H1 (cell line): ENCODE data around the gene COL6A3. TPM values are rescaled to one million over a fixed set of nuclear protein-coding genes. Genes with fewer than 3 reads are reported as not detected.

Experiments
- CTCF ChIA-PET: fragments of 300-600 bp; sonication (Branson Sonifier 250); formaldehyde crosslinking; loops from one replicate; lab custom pipeline; 2021; ENCODE audit not compliant: partially characterized antibody; lab: Charles Lee
- POLR2A ChIA-PET: fragments of 300-600 bp; sonication (Branson Sonifier 250); formaldehyde crosslinking; loops from one replicate; lab custom pipeline; 2021; ENCODE audit warnings: inconsistent platforms; ENCODE audit not compliant: partially characterized antibody; lab: Charles Lee
- DNase-seq, 2 experiments: peaks; one replicate each; pipeline versions ENCODE4 v3.0.0 to v3.0.0-alpha.2; 2010 to 2022; ENCODE audit warnings: low spot score in 2 of 2, low read depth in 1 of 2, mixed read lengths in 1 of 2
- FAIRE-seq: peaks from 2 replicates; lab custom pipeline; 2011; peaks lifted over from hg19 to GRCh38; lab: Jason Lieb, UNC
- H2AFZ ChIP-seq: 2 replicates; pipeline ENCODE4 v1.8.1; 2012; ENCODE audit warnings: low read length, inconsistent platforms
- H2AK5ac ChIP-seq: 2 replicates; pipeline ENCODE4 v1.6.1; 2013; ENCODE audit warnings: low read depth, low read length
- H2BK120ac ChIP-seq: replicated peaks from 2 replicates; pipeline ENCODE3; 2013; ENCODE audit warnings: low read depth, low read length, inconsistent platforms
- H2BK12ac ChIP-seq: 2 replicates; pipeline ENCODE4 v1.6.1; 2013; ENCODE audit warnings: low read depth, low read length
- H2BK15ac ChIP-seq: 2 replicates; pipeline ENCODE4 v1.6.1; 2013; ENCODE audit warnings: low read length
- H2BK20ac ChIP-seq: 2 replicates; pipeline ENCODE4 v1.6.1; 2013; ENCODE audit warnings: low read length
- H2BK5ac ChIP-seq: 2 replicates; pipeline ENCODE4 v1.6.1; 2013; ENCODE audit warnings: low read depth, low read length
- H3K14ac ChIP-seq: 2 replicates; pipeline ENCODE4 v1.6.1; 2013; ENCODE audit warnings: inconsistent platforms; ENCODE audit not compliant: insufficient read length
- H3K18ac ChIP-seq: 2 replicates; pipeline ENCODE4 v1.6.1; 2013; ENCODE audit warnings: low read length; ENCODE audit errors: extremely low read depth
- H3K23ac ChIP-seq: 2 replicates; pipeline ENCODE4 v1.6.1; 2013; ENCODE audit warnings: inconsistent platforms; ENCODE audit not compliant: insufficient read length
- H3K23me2 ChIP-seq: 2 replicates; pipeline ENCODE4 v1.6.1; 2013; ENCODE audit warnings: low read depth, low read length
- H3K27ac ChIP-seq: 2 replicates; pipeline ENCODE4 v1.6.1; 2011; ENCODE audit warnings: low read depth, low read length, inconsistent platforms
- H3K27me3 ChIP-seq, 4 experiments: replicated peaks in 1 of 4; 1 replicate in 1 of 4; 2 replicates in 3 of 4; pipeline versions ENCODE4 v1.6.1 to v1.8.1; 2011 to 2013; ENCODE audit warnings: low read length in 3 of 4, mild to moderate bottlenecking in 3 of 4, inconsistent platforms in 2 of 4, mixed read lengths in 2 of 4, moderate library complexity in 1 of 4; ENCODE audit not compliant: control insufficient read depth in 3 of 4, insufficient read depth in 3 of 4; ENCODE audit errors: extremely low read depth in 1 of 4
- H3K36me3 ChIP-seq, 4 experiments: 2 replicates each; pipeline versions ENCODE4 v1.6.1 to v1.8.1; 2011 to 2013; ENCODE audit warnings: mild to moderate bottlenecking in 4 of 4, low read length in 3 of 4, moderate library complexity in 2 of 4, control low read depth in 1 of 4, inconsistent platforms in 1 of 4; ENCODE audit not compliant: insufficient read depth in 4 of 4, control insufficient read depth in 2 of 4
- H3K4ac ChIP-seq: replicated peaks from 2 replicates; pipeline ENCODE3; 2013; ENCODE audit warnings: low read length, low read depth, mixed read lengths, inconsistent platforms; ENCODE audit not compliant: insufficient read length
- H3K4me1 ChIP-seq, 4 experiments: replicated peaks in 1 of 4; 1 replicate in 1 of 4; 2 replicates in 3 of 4; pipeline versions ENCODE4 v1.6.1 to v1.8.1; 2011 to 2013; ENCODE audit warnings: low read length in 3 of 4, inconsistent platforms in 2 of 4, mixed read lengths in 1 of 4; ENCODE audit not compliant: insufficient read depth in 4 of 4, control insufficient read depth in 3 of 4
- H3K4me2 ChIP-seq, 2 experiments: 2 replicates each; pipeline versions ENCODE4 v1.6.1 to v1.8.1; 2011 to 2013; ENCODE audit warnings: low read depth in 2 of 2, low read length in 2 of 2, control low read depth in 1 of 2, inconsistent platforms in 1 of 2, mild to moderate bottlenecking in 1 of 2; ENCODE audit not compliant: insufficient read depth in 1 of 2
- H3K4me3 ChIP-seq, 4 experiments: fragments of 200-600, 300-600 bp in 1 of 4; sonication (generic), shearing (Covaris generic), sonication (Bioruptor Twin) in 1 of 4; 2 replicates each; pipeline versions ENCODE4 v1.5.1 to v1.8.1; 2011 to 2016; ENCODE audit warnings: low read length in 4 of 4, low read depth in 3 of 4, control low read depth in 2 of 4, inconsistent platforms in 2 of 4, mild to moderate bottlenecking in 2 of 4, mixed read lengths in 1 of 4, moderate library complexity in 1 of 4; ENCODE audit not compliant: insufficient read depth in 2 of 4; ENCODE audit errors: extremely low read depth in 1 of 4
- H3K56ac ChIP-seq: replicated peaks from 2 replicates; pipeline ENCODE3; 2013; ENCODE audit warnings: low read depth, mild to moderate bottlenecking, mixed read lengths, low read length, inconsistent platforms; ENCODE audit not compliant: insufficient read length
- H3K79me1 ChIP-seq: 2 replicates; pipeline ENCODE4 v1.6.1; 2013; ENCODE audit warnings: low read depth, low read length, control low read depth
- H3K79me2 ChIP-seq, 2 experiments: 2 replicates each; pipeline versions ENCODE4 v1.6.1 to v1.8.1; 2012 to 2013; ENCODE audit warnings: low read length in 2 of 2, mild to moderate bottlenecking in 2 of 2, inconsistent platforms in 1 of 2; ENCODE audit not compliant: insufficient read depth in 2 of 2, control insufficient read depth in 1 of 2
- H3K9ac ChIP-seq, 4 experiments: replicated peaks in 1 of 4; 1 replicate in 1 of 4; 2 replicates in 3 of 4; pipeline versions ENCODE4 v1.6.1 to v1.8.1; 2011 to 2013; ENCODE audit warnings: low read depth in 3 of 4, low read length in 3 of 4, control low read depth in 2 of 4, mild to moderate bottlenecking in 2 of 4, moderate library complexity in 2 of 4, inconsistent platforms in 1 of 4; ENCODE audit errors: extremely low read depth in 1 of 4
- H3K9me3 ChIP-seq, 2 experiments: 2 replicates each; pipeline versions ENCODE4 v1.6.1 to v1.8.1; 2012 to 2013; ENCODE audit warnings: mild to moderate bottlenecking in 2 of 2, moderate library complexity in 2 of 2, control low read depth in 1 of 2, inconsistent platforms in 1 of 2, low read depth in 1 of 2, low read length in 1 of 2, mixed read lengths in 1 of 2; ENCODE audit not compliant: insufficient read depth in 2 of 2
- H4K20me1 ChIP-seq, 2 experiments: replicated peaks in 1 of 2; 2 replicates each; pipeline versions ENCODE3 to v1.8.1; 2011 to 2013; ENCODE audit warnings: inconsistent platforms in 2 of 2, low read length in 2 of 2, mild to moderate bottlenecking in 1 of 2; ENCODE audit not compliant: insufficient read depth in 2 of 2, control insufficient read depth in 1 of 2
- H4K5ac ChIP-seq: 2 replicates; pipeline ENCODE4 v1.6.1; 2013; ENCODE audit warnings: low read length, low read depth, mixed read lengths, inconsistent platforms; ENCODE audit not compliant: insufficient read length
- H4K8ac ChIP-seq: 2 replicates; pipeline ENCODE4 v1.8.0; 2013; ENCODE audit warnings: mild to moderate bottlenecking, moderate library complexity, low read length, inconsistent platforms; ENCODE audit not compliant: insufficient read depth; ENCODE audit errors: extremely low read depth
- H4K91ac ChIP-seq: replicated peaks from 2 replicates; pipeline ENCODE3; 2013; ENCODE audit warnings: low read length, mixed read lengths, inconsistent platforms; ENCODE audit not compliant: insufficient read length
- ASH2L ChIP-seq: fragments of 200-600, 300-600 bp; sonication (generic); IDR thresholded peaks from one replicate; pipeline ENCODE4 v1.7.1; 2017; ENCODE audit warnings: low read length
- EZH2 ChIP-seq: fragments of 200-600 bp; sonication (generic); IDR thresholded peaks from 2 replicates; pipeline ENCODE4 v1.7.1; 2012; ENCODE audit warnings: low read depth, mild to moderate bottlenecking, moderate library complexity, low read length, inconsistent platforms; ENCODE audit not compliant: severe bottlenecking
- HDAC2 ChIP-seq, 2 experiments: fragments of 300-600 bp in 1 of 2; sonication (generic) in 1 of 2; IDR thresholded peaks; 2 replicates each; pipeline ENCODE4 v1.6.1; 2011 to 2012; ENCODE audit warnings: low read depth in 2 of 2, low read length in 2 of 2, mild to moderate bottlenecking in 2 of 2, moderate library complexity in 2 of 2, borderline replicate concordance in 1 of 2, inconsistent platforms in 1 of 2
- JUND ChIP-seq: IDR thresholded peaks from 2 replicates; pipeline ENCODE4 v1.6.1; 2011; ENCODE audit warnings: mild to moderate bottlenecking, improper control_type of control experiment, low read length
- RXRA ChIP-seq: IDR thresholded peaks from 2 replicates; pipeline ENCODE4 v1.6.1; 2011; ENCODE audit warnings: low read depth, mild to moderate bottlenecking, low read length, moderate library complexity; ENCODE audit not compliant: insufficient read depth
- WGBS, 2 experiments: shearing (Covaris generic) in 1 of 2; methylation state at CpG; one replicate each; pipeline versions ENCODE4 v1.1.6 to v1.1.7; 2013 to 2015; ENCODE audit warnings: low lambda C conversion rate in 2 of 2, mixed read lengths in 2 of 2, inconsistent platforms in 1 of 2, low coverage in 1 of 2, missing lambda C conversion rate in 1 of 2; ENCODE audit not compliant: insufficient replicate concordance in 2 of 2, insufficient coverage in 1 of 2, insufficient read length in 1 of 2; ENCODE audit errors: extremely low coverage in 1 of 2, missing lambda C conversion rate in 1 of 2; 5-methylcytosine and 5-hydroxymethylcytosine counted together
- polyA plus RNA-seq, 7 experiments: library from polyadenylated mRNA; depleted of rRNA in 3 of 7; stranded (reverse) in 5 of 7; unstranded in 2 of 7; fragments of >200 nt in 5 of 7; fragments of 200-250 nt in 2 of 7; gene quantifications; 1 replicate in 5 of 7; 2 replicates in 1 of 7; 4 replicates in 1 of 7; pipeline versions ENCODE4 v1.2.1 to v1.2.3, GENCODE V29; 2011 to 2013; ENCODE audit warnings: missing spikeins in 2 of 7, mixed read lengths in 2 of 7
- total RNA-seq: library from RNA; stranded (reverse); fragmentation: NEBNext Ultra II Directional; extraction: Animal tissue kit (Norgen Biotek cat#: 25700); gene quantifications from 2 replicates; pipeline ENCODE4 v1.2.1, GENCODE V29; 2021

The COL6A3 gene
- total and polyA plus RNA-seq, 2 of the 8 experiments (the other 6 are each of a cell fraction or from before 2014, with no cell fraction given), result 1.2 to 3.4 TPM

DNA sequence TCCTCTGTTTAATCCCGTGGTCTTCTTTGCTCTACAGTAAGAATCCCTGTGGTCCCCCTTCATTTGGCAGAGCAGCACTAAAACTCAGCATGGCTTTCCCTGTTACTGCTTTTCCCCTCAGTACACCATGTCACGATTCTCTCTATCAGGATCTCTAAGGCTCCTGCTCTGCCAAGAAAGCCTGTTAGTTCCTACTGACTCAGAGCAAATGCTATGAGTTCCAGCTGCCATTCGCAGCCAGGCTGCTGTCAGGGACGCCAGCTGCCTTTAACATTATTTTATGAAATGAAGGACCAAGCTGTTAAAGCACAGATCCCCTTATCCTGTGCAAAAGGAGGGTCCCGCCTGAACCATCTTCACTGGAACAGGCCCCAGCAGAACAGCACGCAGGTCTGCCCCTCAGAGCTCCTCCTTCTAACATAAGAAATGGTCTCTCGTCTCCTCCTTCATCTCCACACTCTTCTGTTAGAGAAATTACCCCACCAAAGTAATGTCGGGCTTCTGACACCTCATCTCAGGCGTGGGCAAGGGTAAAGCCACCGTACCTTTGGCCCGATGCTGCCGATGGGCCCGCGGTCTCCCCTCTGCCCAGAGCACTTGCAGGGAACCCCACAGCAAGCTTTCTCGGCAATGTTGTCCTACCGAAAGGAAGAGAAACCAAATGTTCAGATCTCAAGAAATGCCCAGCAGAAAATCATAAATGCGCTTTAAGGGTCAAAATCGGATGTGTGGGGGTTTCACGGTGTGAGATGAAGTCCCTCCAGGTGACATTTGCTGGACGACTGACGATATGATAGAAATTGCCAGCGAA is 52.6 kb downstream of the COL6A3 start:
- H3K23ac ChIP-seq, result no peak overlapping the region
- no peaks in the 10 kb centered on the region for H3K36me3 ChIP-seq
- peaks cover 7 to 18% (median 12%) of the 10 kb centered on the region in 4 experiments for H3K4me1 ChIP-seq
- H3K4ac ChIP-seq, result peak overlapping the region; percentile 35
- no peak overlapping the region for H3K14ac ChIP-seq
- no peak overlapping the region for H3K4me2 ChIP-seq
- H2AFZ ChIP-seq, result no peak overlapping the region
- WGBS, 2 experiments, result 91% methylated on average over 22 of the region's 22 CpGs; no CpG with 5 or more reads in 1 of the 2 experiments
- no peak overlapping the region for H2BK20ac ChIP-seq
- ChIA-PET POLR2A (no interaction called here), CTCF (interaction anchor here (1.0 to 1.3 kb wide), 4 partner anchors 9 to 114 kb away, joined by 3 read pairs; no protein-coding TSS in a partner anchor)
- no peaks in the 10 kb centered on the region for H3K79me1 ChIP-seq
- no peak overlapping the region for H3K18ac ChIP-seq
- no peak overlapping the region for H4K5ac ChIP-seq
- H3K27me3 ChIP-seq, result no peaks in the 10 kb centered on the region
- H3K27ac ChIP-seq, result no peak overlapping the region
- no peak overlapping the region for H3K9ac ChIP-seq
- H4K20me1 ChIP-seq, result peaks cover 0 to 2% of the 10 kb centered on the region in 2 experiments
- no peak overlapping the region for H2BK120ac ChIP-seq
- no peak overlapping the region for H2BK5ac ChIP-seq
- H4K91ac ChIP-seq, result no peak overlapping the region
- H3K56ac ChIP-seq, result no peak overlapping the region
- DNase-seq, result no peak
- no peak overlapping the region for H2BK15ac ChIP-seq
- no peak overlapping the region for H3K4me3 ChIP-seq
- no peak overlapping the region for H4K8ac ChIP-seq
- H2AK5ac ChIP-seq, result no peak overlapping the region
- H3K23me2 ChIP-seq, result peaks cover 2% of the 10 kb centered on the region; the same call in 1 of the 2 replicates
- no peaks in the 10 kb centered on the region for H3K79me2 ChIP-seq
- no peak overlapping the region for H2BK12ac ChIP-seq
- FAIRE-seq, result no peak
- no peaks in the 10 kb centered on the region; a peak in 1 of 4 replicates for H3K9me3 ChIP-seq
- TF ChIP-seq RXRA, result no peak
- TF ChIP-seq JUND, result no peak
- no peak for TF ChIP-seq EZH2
- TF ChIP-seq ASH2L, result no peak
- no peak for TF ChIP-seq HDAC2 (IDR thresholded peaks at IDR 0.05; ENCODE audit: borderline replicate concordance in 1 of 2, low read depth in 2 of 2, low read length in 2 of 2)
